Measurements from ENCODE around the gene HEXIM1. TPM values are rescaled to one million over a fixed set of nuclear protein-coding genes. Genes with fewer than 3 reads are reported as not detected.
A peak's percentile ranks its signal among the peaks of the same experiment; 100 is the strongest.

HEXIM1 gene
- total RNA-seq, 5 donors from 2014 or later (not counting 1 experiment from before 2014, with no cell fraction given), result 32.3 to 55.9 (median 34.5) TPM

DNA sequence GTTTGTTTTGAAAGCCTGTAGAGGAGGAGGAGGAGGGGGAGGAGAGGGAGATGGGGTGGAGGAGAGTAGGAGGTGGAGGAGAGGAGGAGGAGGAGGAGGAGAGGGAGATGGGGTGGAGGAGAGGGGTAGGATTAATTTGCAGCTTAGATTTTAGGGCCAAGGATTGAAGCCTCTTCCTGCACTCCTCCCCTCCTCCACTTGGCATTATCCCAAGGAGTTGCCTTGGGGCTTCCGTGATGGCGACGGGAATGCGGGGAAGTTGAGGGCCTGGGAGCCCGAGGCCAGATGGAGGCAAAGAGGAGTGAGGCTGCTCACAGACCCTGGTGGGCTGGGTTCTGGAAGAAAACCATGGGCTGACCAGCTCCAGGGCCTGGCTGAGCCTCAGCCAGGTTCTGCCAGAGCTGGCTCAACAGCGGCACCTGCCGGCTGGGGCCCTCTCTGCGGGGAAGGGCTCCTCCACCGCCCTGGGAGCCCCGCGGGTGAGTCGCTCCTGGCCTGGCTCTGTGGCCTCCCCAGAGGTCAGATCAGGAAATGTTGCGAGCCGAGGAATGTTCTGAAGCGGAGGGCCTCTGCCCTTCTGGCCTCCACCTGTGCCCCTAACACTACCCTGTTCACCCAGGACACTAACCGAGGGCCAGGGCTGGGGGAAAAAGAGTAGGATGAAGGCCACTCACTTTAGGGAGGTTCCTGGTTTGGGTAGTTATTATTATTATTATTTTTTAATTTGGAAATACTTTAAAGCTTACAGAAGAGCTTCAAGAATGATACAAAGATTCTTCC, 49.5 kb downstream of the HEXIM1 start:
- ATAC-seq (replicated peaks in 1 of 4) (peak; percentile 98 to 99 (median 99)), DNase-seq (peak; percentile 56 to 92 (median 81))
- Mint-ChIP-seq H3K9me3 (peaks cover 0 to 3% (median 0%) of the 10 kb centered on the region in 3 donors), H3K4me3 (no peak overlapping the region), H3K4me1 (peaks cover 0 to 5% (median 4%) of the 10 kb centered on the region in 3 donors), H3K27me3 (no peaks in the 10 kb centered on the region), H3K27ac (no peak overlapping the region), H3K36me3 (no peaks in the 10 kb centered on the region)
- Histone ChIP-seq H3K36me3 (ENCODE audit: control insufficient read depth in 2 of 2, extremely low read depth in 1 of 2, insufficient read depth in 1 of 2, low read length in 1 of 2) (no peaks in the 10 kb centered on the region), H3K9me3 (no peaks in the 10 kb centered on the region), H3K4me3 (ENCODE audit: control insufficient read depth in 1 of 2, extremely low read depth in 1 of 2, low read length in 1 of 2) (no peak overlapping the region), H3K27me3 (replicated peaks in 1 of 2; ENCODE audit: control insufficient read depth in 2 of 2, extremely low read depth in 1 of 2, insufficient read depth in 2 of 2, low read length in 1 of 2) (no peaks in the 10 kb centered on the region), H3K27ac (ENCODE audit: low read length) (no peak overlapping the region), H3K4me1 (ENCODE audit: control insufficient read depth in 1 of 2, extremely low read depth in 1 of 2, insufficient read depth in 2 of 2, low read length in 2 of 2) (peaks cover 0 to 7% of the 10 kb centered on the region in 2 experiments)
- ChIA-PET POLR2A (interaction anchor here (0.7 to 0.8 kb wide), 2 partner anchors 49 to 50 kb away, joined by 3 to 17 read pairs; partner anchors contain the start of gene HEXIM1 (in 2 of the 2)), CTCF (interaction anchor here (0.6 to 5.2 kb wide), 18 partner anchors 12 to 147 kb away, joined by 3 to 144 read pairs (median 6); partner anchors contain the start of genes ACBD4 (in 2 of the 2), HEXIM1 (in 1 of the 2) and HEXIM2 (in 1 of the 2))
- 10% methylated on average over 9 of the region's 16 CpGs for WGBS (ENCODE audit: insufficient coverage)

- Histone ChIP-seq H3K4me1 (ENCODE audit: control insufficient read depth in 1 of 2, extremely low read depth in 1 of 2, insufficient read depth in 2 of 2, low read length in 2 of 2) (peaks cover 0 to 7% of the 10 kb centered on the region in 2 experiments), H3K27ac (ENCODE audit: low read length) (no peak overlapping the region), H3K9me3 (no peaks in the 10 kb centered on the region), H3K27me3 (replicated peaks in 1 of 2; ENCODE audit: control insufficient read depth in 2 of 2, extremely low read depth in 1 of 2, insufficient read depth in 2 of 2, low read length in 1 of 2) (no peaks in the 10 kb centered on the region), H3K36me3 (ENCODE audit: control insufficient read depth in 2 of 2, extremely low read depth in 1 of 2, insufficient read depth in 1 of 2, low read length in 1 of 2) (no peaks in the 10 kb centered on the region), H3K4me3 (ENCODE audit: control insufficient read depth in 1 of 2, extremely low read depth in 1 of 2, low read length in 1 of 2) (no peak overlapping the region)
- no peaks in the 10 kb centered on the region for H3K27me3 Mint-ChIP-seq
- no peak overlapping the region for H3K27ac Mint-ChIP-seq
- ATAC-seq (replicated peaks in 1 of 4), result no peak
- DNase-seq, result no peak
- 93% methylated on average over 4 of the region's 9 CpGs for WGBS (ENCODE audit: insufficient coverage)
- H3K9me3 Mint-ChIP-seq, result peaks cover 0 to under 1% (median 0%) of the 10 kb centered on the region in 3 donors
- no peak overlapping the region for H3K4me3 Mint-ChIP-seq
- POLR2A ChIA-PET, result no interaction called here
- no peaks in the 10 kb centered on the region for H3K36me3 Mint-ChIP-seq
- CTCF ChIA-PET, result interaction anchor here (0.6 to 5.2 kb wide), 3 partner anchors 65 to 290 kb away, joined by 3 to 144 read pairs (median 8); partner anchors contain the start of gene ACBD4 (in 2 of the 2)
- peaks cover 0 to 5% (median 4%) of the 10 kb centered on the region in 3 donors for H3K4me1 Mint-ChIP-seq
Measured at GRCh38 chr17:45200701-45201100, 52.4 kb downstream of the HEXIM1 start.

DNA sequence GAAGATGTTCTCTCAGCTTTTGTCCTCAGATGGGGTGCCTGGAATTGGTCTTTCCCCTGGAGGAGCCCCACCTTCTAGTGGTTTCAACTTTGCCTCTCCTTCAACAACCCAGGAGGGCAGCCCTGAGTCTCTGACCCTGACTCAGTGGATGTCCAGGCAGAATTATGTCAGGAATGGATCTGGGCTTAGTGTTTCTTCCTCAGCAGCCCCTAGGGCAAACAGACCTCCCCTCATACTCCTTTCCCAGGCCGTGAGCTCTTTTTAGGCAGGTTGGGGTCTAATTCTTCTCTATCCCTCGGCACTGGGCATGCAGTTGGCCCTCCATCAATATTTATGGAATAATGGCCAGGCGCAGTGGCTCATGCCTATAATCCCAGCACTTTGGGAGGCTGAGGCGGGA, 53.2 kb downstream of the HEXIM1 start:
- Mint-ChIP-seq H3K4me3 (no peak overlapping the region), H3K4me1 (peaks cover 0 to 5% (median 4%) of the 10 kb centered on the region in 3 donors), H3K36me3 (peaks cover 3% of the 10 kb centered on the region), H3K27me3 (no peaks in the 10 kb centered on the region), H3K9me3 (no peaks in the 10 kb centered on the region), H3K27ac (no peak overlapping the region)
- no peak for DNase-seq
- no peaks in the 10 kb centered on the region for H3K27me3 ChIP-seq (replicated peaks in 1 of 2; ENCODE audit: control insufficient read depth in 2 of 2, extremely low read depth in 1 of 2, insufficient read depth in 2 of 2, low read length in 1 of 2)
- no peak overlapping the region for H3K4me3 ChIP-seq (ENCODE audit: control insufficient read depth in 1 of 2, extremely low read depth in 1 of 2, low read length in 1 of 2)
- no peaks in the 10 kb centered on the region for H3K9me3 ChIP-seq
- CTCF ChIA-PET, result interaction anchor here (0.5 to 5.2 kb wide), 4 partner anchors 46 to 67 kb away, joined by 3 to 144 read pairs (median 7); partner anchors contain the start of gene ACBD4 (in 2 of the 2)
- WGBS (ENCODE audit: insufficient coverage), result 100% methylated on average over 2 of the region's 4 CpGs
- no peaks in the 10 kb centered on the region for H3K36me3 ChIP-seq (ENCODE audit: control insufficient read depth in 2 of 2, extremely low read depth in 1 of 2, insufficient read depth in 1 of 2, low read length in 1 of 2)
- H3K4me1 ChIP-seq (ENCODE audit: control insufficient read depth in 1 of 2, extremely low read depth in 1 of 2, insufficient read depth in 2 of 2, low read length in 2 of 2), result peaks cover 0 to 7% of the 10 kb centered on the region in 2 experiments
- no peak overlapping the region for H3K27ac ChIP-seq (ENCODE audit: low read length)
- ATAC-seq (replicated peaks in 1 of 4), result no peak
- POLR2A ChIA-PET, result no interaction called here

Other genes with a start within 250 kb of the HEXIM1 start
- gene EFTUD2, start 249.0 kb upstream of the HEXIM1 start, total RNA-seq, result 100 to 1,000 TPM in 2 of 5 donors, 10 to 100 TPM in 3; 83.1 to 127 (median 96.0) TPM
- gene GFAP, start 233.0 kb upstream of the HEXIM1 start, total RNA-seq, result not detected
- 1 to 10 TPM in 1 of 5 donors, under 1 TPM in 4; 0.37 to 1.2 (median 0.62) TPM for gene KIF18B, start 200.7 kb upstream of the HEXIM1 start, total RNA-seq
- not detected for gene C1QL1, start 180.2 kb upstream of the HEXIM1 start, total RNA-seq
- gene DCAKD, start 96.8 kb upstream of the HEXIM1 start, total RNA-seq, result 10 to 100 TPM; 18.7 to 40.7 (median 29.7) TPM
- 100 to 1,000 TPM in 3 of 5 donors, 10 to 100 TPM in 2; 79.5 to 139 (median 125) TPM for gene NMT1, start 87.2 kb upstream of the HEXIM1 start, total RNA-seq
- gene PLCD3, start 16.0 kb upstream of the HEXIM1 start, total RNA-seq, result 1 to 10 TPM; 3.1 to 9.9 (median 4.8) TPM
- gene ACBD4, start 12.8 kb upstream of the HEXIM1 start, total RNA-seq, result 10 to 100 TPM; 28.4 to 48.5 (median 38.9) TPM
- 1 to 10 TPM; 2.0 to 5.8 (median 3.3) TPM for gene HEXIM2, start 13.4 kb downstream of the HEXIM1 start, total RNA-seq
- 100 to 1,000 TPM; 362 to 473 (median 457) TPM for gene FMNL1, start 73.4 kb downstream of the HEXIM1 start, total RNA-seq
- gene SPATA32, start 113.6 kb downstream of the HEXIM1 start, total RNA-seq, result under 1 TPM in 4 of 5 donors, not detected in 1; 0.37 to 0.55 (median 0.42) TPM
- gene MAP3K14, start 168.5 kb downstream of the HEXIM1 start, total RNA-seq, result 10 to 100 TPM; 34.4 to 49.8 (median 42.8) TPM

All from T-cell (primary cell).